GM23338 (cell line): ENCODE data around the gene JPH3.

ENCODE experiments used
- EZH2 ChIP-seq: fragments of 200-600 bp; sonication (generic); IDR thresholded peaks from one replicate; pipeline ENCODE4 v1.8.0; 2017; ENCODE audit warnings: antibody characterized with exemption, mild to moderate bottlenecking, low read depth; ENCODE audit not compliant: unreplicated experiment
- EZH2phosphoT487 ChIP-seq: fragments of 200-600 bp; sonication (generic); IDR thresholded peaks from one replicate; pipeline ENCODE4 v1.8.1; 2018; ENCODE audit warnings: antibody characterized with exemption; ENCODE audit not compliant: unreplicated experiment
- POLR2AphosphoS5 ChIP-seq: IDR thresholded peaks from 2 replicates; pipeline ENCODE4 v1.6.1; 2016; ENCODE audit warnings: antibody characterized with exemption, low read depth
- REST ChIP-seq: IDR thresholded peaks from one replicate; pipeline ENCODE4 v1.6.1; 2018; ENCODE audit warnings: antibody characterized with exemption; ENCODE audit not compliant: unreplicated experiment
- TF ChIP-seq, protein P1 (sequence below), 2 experiments: fragments of 200-600 bp in 1 of 2; sonication (generic) in 1 of 2; conservative IDR thresholded peaks; 2 replicates each; pipeline versions ENCODE4 v1.5.1 to v1.6.1; 2016 to 2017; ENCODE audit warnings: antibody characterized with exemption in 2 of 2, low read depth in 2 of 2, mild to moderate bottlenecking in 2 of 2, moderate library complexity in 1 of 2

DNA sequence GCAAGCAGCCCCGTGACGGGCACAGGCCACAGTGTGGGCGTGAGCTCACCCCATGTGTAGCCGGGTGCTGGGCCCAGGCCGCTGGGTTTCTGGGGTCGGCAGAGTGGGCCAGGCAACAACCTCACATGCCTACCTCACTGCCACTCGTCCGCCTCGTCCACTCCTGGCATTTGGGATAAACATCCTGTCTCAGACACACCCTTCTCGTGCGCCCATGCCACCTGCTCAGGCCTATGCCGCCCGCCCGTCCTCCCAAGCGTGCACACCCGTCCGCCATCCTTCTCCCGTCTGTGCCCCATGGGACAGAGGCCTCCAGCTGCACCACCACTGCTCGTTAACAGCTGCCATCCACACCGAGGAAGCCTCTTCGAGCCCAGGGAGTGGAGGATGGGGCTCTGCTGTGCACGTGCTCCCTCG lies 99.2 kb downstream of the JPH3 start:
- TF ChIP-seq, protein P1, sequence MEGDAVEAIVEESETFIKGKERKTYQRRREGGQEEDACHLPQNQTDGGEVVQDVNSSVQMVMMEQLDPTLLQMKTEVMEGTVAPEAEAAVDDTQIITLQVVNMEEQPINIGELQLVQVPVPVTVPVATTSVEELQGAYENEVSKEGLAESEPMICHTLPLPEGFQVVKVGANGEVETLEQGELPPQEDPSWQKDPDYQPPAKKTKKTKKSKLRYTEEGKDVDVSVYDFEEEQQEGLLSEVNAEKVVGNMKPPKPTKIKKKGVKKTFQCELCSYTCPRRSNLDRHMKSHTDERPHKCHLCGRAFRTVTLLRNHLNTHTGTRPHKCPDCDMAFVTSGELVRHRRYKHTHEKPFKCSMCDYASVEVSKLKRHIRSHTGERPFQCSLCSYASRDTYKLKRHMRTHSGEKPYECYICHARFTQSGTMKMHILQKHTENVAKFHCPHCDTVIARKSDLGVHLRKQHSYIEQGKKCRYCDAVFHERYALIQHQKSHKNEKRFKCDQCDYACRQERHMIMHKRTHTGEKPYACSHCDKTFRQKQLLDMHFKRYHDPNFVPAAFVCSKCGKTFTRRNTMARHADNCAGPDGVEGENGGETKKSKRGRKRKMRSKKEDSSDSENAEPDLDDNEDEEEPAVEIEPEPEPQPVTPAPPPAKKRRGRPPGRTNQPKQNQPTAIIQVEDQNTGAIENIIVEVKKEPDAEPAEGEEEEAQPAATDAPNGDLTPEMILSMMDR (conservative IDR thresholded peaks at IDR 0.05; ENCODE audit: low read depth in 2 of 2) = no peak
- TF ChIP-seq POLR2AphosphoS5 (no peak), REST (no peak), EZH2 (no peak), EZH2phosphoT487 (no peak)
